Osteocyte (in vitro differentiated cells): ENCODE results near the gene ALCAM. TPM values are rescaled to one million over a fixed set of nuclear protein-coding genes. Genes with fewer than 3 reads are reported as not detected.
A peak's percentile ranks its signal among the peaks of the same experiment; 100 is the strongest.

ENCODE experiments used
- DNase-seq: peaks from one replicate; pipeline ENCODE4 v3.0.0; 2021; ENCODE audit warnings: mixed read lengths; ENCODE audit not compliant: unreplicated experiment; ENCODE audit errors: extremely low spot score
- H3K27ac Mint-ChIP-seq: one replicate; pipeline ENCODE4 v1.8.0; 2021; ENCODE audit warnings: mild to moderate bottlenecking, mixed read lengths; ENCODE audit not compliant: unreplicated experiment
- H3K27me3 Mint-ChIP-seq: one replicate; pipeline ENCODE4 v1.8.0; 2021; ENCODE audit warnings: mixed read lengths; ENCODE audit not compliant: unreplicated experiment
- H3K36me3 Mint-ChIP-seq: one replicate; pipeline ENCODE4 v1.8.0; 2021; ENCODE audit warnings: mixed read lengths; ENCODE audit not compliant: unreplicated experiment
- H3K4me1 Mint-ChIP-seq: one replicate; pipeline ENCODE4 v1.8.0; 2021; ENCODE audit warnings: mixed read lengths; ENCODE audit not compliant: unreplicated experiment
- H3K4me3 Mint-ChIP-seq: one replicate; pipeline ENCODE4 v1.8.0; 2021; ENCODE audit warnings: mild to moderate bottlenecking, moderate library complexity, mixed read lengths; ENCODE audit not compliant: unreplicated experiment
- H3K9me3 Mint-ChIP-seq: one replicate; pipeline ENCODE4 v1.8.0; 2021; ENCODE audit warnings: mixed read lengths; ENCODE audit not compliant: unreplicated experiment
- CTCF ChIP-seq: fragments of 200-600 bp; sonication (generic); IDR thresholded peaks from 2 replicates; pipeline ENCODE4 v1.5.0; 2021; ENCODE audit warnings: antibody characterized with exemption, mild to moderate bottlenecking, moderate library complexity
- total RNA-seq: library from RNA; stranded (reverse); gene quantifications from 2 replicates; pipeline ENCODE4 v1.2.1, GENCODE V29; 2021

The ALCAM gene
- total RNA-seq, 1 donor from 2014 or later, result 242 TPM

GRCh38 chr3:105355408-105356061 is 11.2 kb upstream of the ALCAM start:
- no peak for TF ChIP-seq CTCF
- Mint-ChIP-seq H3K4me1 (peaks cover 59% of the 10 kb centered on the region), H3K36me3 (no peaks in the 10 kb centered on the region), H3K27ac (peak overlapping the region; percentile 48), H3K27me3 (no peaks in the 10 kb centered on the region), H3K4me3 (no peak overlapping the region), H3K9me3 (no peaks in the 10 kb centered on the region)
- DNase-seq, result no peak

- TF ChIP-seq CTCF, result no peak
- Mint-ChIP-seq H3K9me3 (no peaks in the 10 kb centered on the region), H3K36me3 (no peaks in the 10 kb centered on the region), H3K4me1 (peaks cover 58% of the 10 kb centered on the region), H3K4me3 (no peak overlapping the region), H3K27me3 (no peaks in the 10 kb centered on the region), H3K27ac (no peak overlapping the region)
- no peak for DNase-seq
These were observed 10.3 kb upstream of the ALCAM start for GRCh38 chr3:105356396-105356795.

- Mint-ChIP-seq H3K36me3 (no peaks in the 10 kb centered on the region), H3K27me3 (no peaks in the 10 kb centered on the region), H3K4me3 (no peak overlapping the region), H3K4me1 (peaks cover 54% of the 10 kb centered on the region), H3K27ac (no peak overlapping the region), H3K9me3 (no peaks in the 10 kb centered on the region)
- DNase-seq, result no peak
- no peak for TF ChIP-seq CTCF
These were observed 9.7 kb upstream of the ALCAM start for GRCh38 chr3:105356988-105357387.

- Mint-ChIP-seq H3K27me3 (no peaks in the 10 kb centered on the region), H3K36me3 (no peaks in the 10 kb centered on the region), H3K4me1 (peaks cover 63% of the 10 kb centered on the region), H3K27ac (peak overlapping the region; percentile 53), H3K4me3 (no peak overlapping the region), H3K9me3 (no peaks in the 10 kb centered on the region)
- TF ChIP-seq CTCF, result no peak
- DNase-seq, result no peak
These were observed 7.5 kb upstream of the ALCAM start for GRCh38 chr3:105359098-105359762.

- no peak for DNase-seq
- Mint-ChIP-seq H3K36me3 (no peaks in the 10 kb centered on the region), H3K4me3 (no peak overlapping the region), H3K9me3 (no peaks in the 10 kb centered on the region), H3K27ac (no peak overlapping the region), H3K27me3 (no peaks in the 10 kb centered on the region), H3K4me1 (peaks cover 63% of the 10 kb centered on the region)
- TF ChIP-seq CTCF, result no peak
These were observed 6.7 kb upstream of the ALCAM start for GRCh38 chr3:105360003-105360402.
